Endodermal cell (in vitro differentiated cells): Measurements from ENCODE around the gene TUBB. TPM values are rescaled to one million over a fixed set of nuclear protein-coding genes. Genes with fewer than 3 reads are reported as not detected.

Experiments used
- DNase-seq: peaks from one replicate; pipeline ENCODE4 v3.0.0-alpha.2; 2017
- H3K27ac ChIP-seq: 2 replicates; pipeline ENCODE4 v1.5.1; 2013; ENCODE audit warnings: mild to moderate bottlenecking, low read depth, low read length, moderate library complexity
- H3K27me3 ChIP-seq: 2 replicates; pipeline ENCODE4 v1.6.1; 2013; ENCODE audit warnings: mild to moderate bottlenecking, low read length, moderate library complexity; ENCODE audit not compliant: insufficient read depth, control insufficient read depth, poor library complexity, severe bottlenecking
- H3K36me3 ChIP-seq: 2 replicates; pipeline ENCODE4 v1.7.0; 2013; ENCODE audit warnings: mild to moderate bottlenecking, low read length, moderate library complexity; ENCODE audit not compliant: control insufficient read depth, insufficient read depth
- H3K4me1 ChIP-seq: one replicate; pipeline ENCODE4 v1.7.0; 2013; ENCODE audit warnings: low read length; ENCODE audit not compliant: control insufficient read depth, insufficient read depth
- H3K4me3 ChIP-seq: 2 replicates; pipeline ENCODE4 v1.5.1; 2013; ENCODE audit warnings: mild to moderate bottlenecking, low read length, moderate library complexity
- H3K9ac ChIP-seq: 2 replicates; pipeline ENCODE4 v1.6.1; 2013; ENCODE audit warnings: mild to moderate bottlenecking, low read length, moderate library complexity; ENCODE audit not compliant: poor library complexity, severe bottlenecking; ENCODE audit errors: extremely low read depth
- H3K9me3 ChIP-seq: 2 replicates; pipeline ENCODE4 v1.6.1; 2013; ENCODE audit warnings: mild to moderate bottlenecking, low read length, moderate library complexity; ENCODE audit not compliant: control insufficient read depth
- H3K27ac Mint-ChIP-seq: 2 replicates; pipeline ENCODE4 v1.8.0; 2020; ENCODE audit warnings: mixed read lengths
- H3K27me3 Mint-ChIP-seq: 2 replicates; pipeline ENCODE4 v1.8.0; 2021; ENCODE audit warnings: mild to moderate bottlenecking, mixed read lengths; ENCODE audit not compliant: insufficient read depth
- H3K36me3 Mint-ChIP-seq: 2 replicates; pipeline ENCODE4 v1.8.0; 2020; ENCODE audit warnings: low read depth, mixed read lengths
- H3K4me1 Mint-ChIP-seq: 2 replicates; pipeline ENCODE4 v1.8.0; 2020; ENCODE audit warnings: mixed read lengths
- H3K4me3 Mint-ChIP-seq: 2 replicates; pipeline ENCODE4 v1.8.0; 2020; ENCODE audit warnings: mild to moderate bottlenecking, moderate library complexity, mixed read lengths
- H3K9me3 Mint-ChIP-seq: 2 replicates; pipeline ENCODE4 v1.8.0; 2020; ENCODE audit warnings: mild to moderate bottlenecking, mixed read lengths
- CTCF ChIP-seq: fragments of 200-600 bp; sonication (generic); conservative IDR thresholded peaks from 2 replicates; pipeline ENCODE4 v1.5.0; 2021; ENCODE audit warnings: antibody characterized with exemption, mild to moderate bottlenecking
- WGBS, 2 experiments: methylation state at CpG; one replicate each; pipeline versions ENCODE4 v1.1.5 to v1.1.7; 2013; ENCODE audit warnings: missing lambda C conversion rate in 2 of 2, mixed read lengths in 1 of 2; ENCODE audit not compliant: insufficient coverage in 1 of 2, insufficient read length in 1 of 2; 5-methylcytosine and 5-hydroxymethylcytosine counted together
- total RNA-seq, 2 donors: library from RNA; stranded (reverse); fragmentation: NEBNext Ultra II Directional in 1 of 2; extraction: Animal tissue kit (Norgen Biotek cat#: 25700) in 1 of 2; gene quantifications; 2 replicates in 1 of 2; 3 replicates in 1 of 2; pipeline ENCODE4 v1.2.1, GENCODE V29; 2021

The TUBB gene
- total RNA-seq, 2 donors from 2014 or later = 1,504 to 1,815 TPM

GRCh38 chr6:30735668-30736314 is 15.6 kb downstream of the TUBB start:
- H3K4me1 Mint-ChIP-seq = peaks cover 9% of the 10 kb centered on the region
- no peaks in the 10 kb centered on the region for H3K9me3 Mint-ChIP-seq
- WGBS, 2 experiments = 96 to 97% methylated on average over 7 to 8 of the region's 8 CpGs
- peaks cover 69% of the 10 kb centered on the region for H3K36me3 ChIP-seq
- no peak for TF ChIP-seq CTCF
- no peaks in the 10 kb centered on the region for H3K27me3 ChIP-seq
- no peaks in the 10 kb centered on the region for H3K4me1 ChIP-seq
- no peak overlapping the region for H3K4me3 ChIP-seq
- no peak for DNase-seq
- H3K9me3 ChIP-seq = no peaks in the 10 kb centered on the region
- no peak overlapping the region for H3K27ac Mint-ChIP-seq
- no peak overlapping the region for H3K9ac ChIP-seq
- H3K27me3 Mint-ChIP-seq = no peaks in the 10 kb centered on the region
- H3K4me3 Mint-ChIP-seq = no peak overlapping the region
- peaks cover 76% of the 10 kb centered on the region for H3K36me3 Mint-ChIP-seq
- no peak overlapping the region for H3K27ac ChIP-seq

- Histone ChIP-seq H3K9ac (no peak overlapping the region), H3K27ac (no peak overlapping the region), H3K4me1 (no peaks in the 10 kb centered on the region), H3K9me3 (no peaks in the 10 kb centered on the region), H3K27me3 (no peaks in the 10 kb centered on the region), H3K4me3 (peak overlapping the region; percentile 14), H3K36me3 (peaks cover 70% of the 10 kb centered on the region)
- Mint-ChIP-seq H3K27ac (no peak overlapping the region), H3K9me3 (no peaks in the 10 kb centered on the region), H3K4me1 (peaks cover 18% of the 10 kb centered on the region), H3K36me3 (peaks cover 76% of the 10 kb centered on the region), H3K27me3 (no peaks in the 10 kb centered on the region), H3K4me3 (no peak overlapping the region)
- no peak for TF ChIP-seq CTCF
- 95 to 100% methylated on average over 5 to 6 of the region's 6 CpGs for WGBS, 2 experiments
- DNase-seq = no peak
Observed at GRCh38 chr6:30738532-30738931, 18.4 kb downstream of the TUBB start.

DNA sequence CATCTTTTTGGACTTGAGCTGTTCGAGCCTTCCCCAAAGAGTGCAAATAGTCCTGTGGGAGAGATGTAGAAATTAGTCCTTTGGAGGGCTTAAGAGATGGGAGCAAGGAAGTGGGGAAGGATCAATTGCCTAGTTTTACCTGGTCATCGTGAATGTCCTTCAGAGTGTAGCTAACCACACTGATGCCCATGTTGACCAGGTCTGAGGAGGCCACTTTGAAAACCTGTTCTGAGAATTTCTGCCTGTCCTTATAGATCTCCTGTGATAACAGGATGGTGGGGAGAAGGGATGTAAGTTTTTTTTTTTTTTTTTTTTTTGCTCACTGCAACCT is 20.4 kb downstream of the TUBB start:
- Histone ChIP-seq H3K4me3 (no peak overlapping the region), H3K27me3 (no peaks in the 10 kb centered on the region), H3K9me3 (no peaks in the 10 kb centered on the region), H3K9ac (no peak overlapping the region), H3K27ac (no peak overlapping the region), H3K36me3 (peaks cover 65% of the 10 kb centered on the region), H3K4me1 (peaks cover 5% of the 10 kb centered on the region)
- peak overlapping the region; percentile 50 for H3K27ac Mint-ChIP-seq
- H3K27me3 Mint-ChIP-seq = no peaks in the 10 kb centered on the region
- no peaks in the 10 kb centered on the region for H3K9me3 Mint-ChIP-seq
- WGBS, 2 experiments = 97 to 100% methylated on average over 1 to 2 of the region's 2 CpGs
- peaks cover 24% of the 10 kb centered on the region for H3K4me1 Mint-ChIP-seq
- peak overlapping the region; percentile 98 for H3K4me3 Mint-ChIP-seq
- TF ChIP-seq CTCF = no peak
- no peak for DNase-seq
- H3K36me3 Mint-ChIP-seq = peaks cover 69% of the 10 kb centered on the region
